ENCODE data around the gene CFD.
"Not testable (repeated sequence)": the region's sequence is repeated elsewhere in the genome, so short reads cannot be mapped to it uniquely, and the experiment has no call there.

Gene CFD

DNA sequence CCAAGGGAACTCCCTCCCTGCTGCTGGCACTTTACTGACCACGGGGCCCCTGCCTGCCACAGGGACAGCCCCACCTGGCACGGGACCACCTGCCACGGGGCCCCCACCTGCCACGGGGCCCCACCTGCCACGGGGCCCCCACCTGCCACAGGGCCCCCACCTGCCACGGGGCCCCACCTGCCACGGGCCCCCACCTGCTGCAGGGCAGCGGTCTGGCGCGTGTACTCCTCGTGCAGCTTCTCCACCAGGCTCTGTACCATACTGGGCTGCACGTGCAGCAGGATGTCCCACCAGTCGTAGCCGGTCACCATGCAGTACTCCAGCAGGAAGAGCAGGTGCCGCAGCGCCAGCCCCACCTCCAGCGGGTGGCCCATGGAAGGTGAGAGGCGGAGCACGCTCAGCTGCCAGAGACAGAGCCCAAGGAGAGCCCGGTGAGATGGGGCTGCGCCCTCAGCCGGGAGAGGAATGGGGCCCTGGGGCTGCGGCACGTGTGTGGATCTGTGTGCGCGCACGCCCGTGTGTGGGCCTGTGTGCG lies 17.4 kb downstream of the CFD start:
- TF ChIP-seq, protein P1, sequence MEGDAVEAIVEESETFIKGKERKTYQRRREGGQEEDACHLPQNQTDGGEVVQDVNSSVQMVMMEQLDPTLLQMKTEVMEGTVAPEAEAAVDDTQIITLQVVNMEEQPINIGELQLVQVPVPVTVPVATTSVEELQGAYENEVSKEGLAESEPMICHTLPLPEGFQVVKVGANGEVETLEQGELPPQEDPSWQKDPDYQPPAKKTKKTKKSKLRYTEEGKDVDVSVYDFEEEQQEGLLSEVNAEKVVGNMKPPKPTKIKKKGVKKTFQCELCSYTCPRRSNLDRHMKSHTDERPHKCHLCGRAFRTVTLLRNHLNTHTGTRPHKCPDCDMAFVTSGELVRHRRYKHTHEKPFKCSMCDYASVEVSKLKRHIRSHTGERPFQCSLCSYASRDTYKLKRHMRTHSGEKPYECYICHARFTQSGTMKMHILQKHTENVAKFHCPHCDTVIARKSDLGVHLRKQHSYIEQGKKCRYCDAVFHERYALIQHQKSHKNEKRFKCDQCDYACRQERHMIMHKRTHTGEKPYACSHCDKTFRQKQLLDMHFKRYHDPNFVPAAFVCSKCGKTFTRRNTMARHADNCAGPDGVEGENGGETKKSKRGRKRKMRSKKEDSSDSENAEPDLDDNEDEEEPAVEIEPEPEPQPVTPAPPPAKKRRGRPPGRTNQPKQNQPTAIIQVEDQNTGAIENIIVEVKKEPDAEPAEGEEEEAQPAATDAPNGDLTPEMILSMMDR (IDR thresholded peaks at IDR 0.05; ENCODE audit: insufficient read depth, missing control alignments), result no peak
- FAIRE-seq (no peak), DNase-seq (ENCODE audit: insufficient read length, low spot score) (no peak)

DNA sequence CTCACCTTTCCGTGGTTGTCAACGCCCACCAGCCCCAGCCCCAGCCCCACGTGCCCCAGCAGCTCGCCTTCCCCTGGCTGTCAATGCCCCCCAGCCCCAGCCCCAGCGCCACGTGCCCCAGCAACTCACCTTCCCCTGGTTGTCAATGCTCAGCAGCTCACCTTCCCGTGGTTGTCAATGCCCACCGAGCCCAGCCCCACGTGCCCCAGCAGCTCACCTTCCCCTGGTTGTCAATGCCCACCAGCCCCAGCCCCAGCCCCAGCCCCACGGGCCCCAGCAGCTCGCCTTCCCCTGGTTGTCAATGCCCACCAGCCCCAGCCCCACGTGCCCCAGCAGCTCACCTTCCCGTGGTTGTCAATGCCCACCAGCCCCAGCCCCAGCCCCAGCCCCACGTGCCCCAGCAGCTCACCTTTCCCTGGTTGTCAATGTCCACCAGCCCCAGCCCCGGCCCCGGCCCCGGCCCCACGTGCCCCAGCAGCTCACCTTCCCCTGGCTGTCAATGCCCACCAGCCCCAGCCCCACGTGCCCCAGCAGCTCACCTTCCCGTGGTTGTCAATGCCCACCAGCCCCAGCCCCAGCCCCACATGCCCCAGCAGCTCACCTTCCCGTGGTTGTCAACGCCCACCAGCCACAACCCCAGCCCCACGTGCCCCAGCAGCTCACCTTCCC lies 18.7 kb downstream of the CFD start:
- FAIRE-seq; DNase-seq (ENCODE audit: insufficient read length, low spot score): not testable (repeated sequence)

DNA sequence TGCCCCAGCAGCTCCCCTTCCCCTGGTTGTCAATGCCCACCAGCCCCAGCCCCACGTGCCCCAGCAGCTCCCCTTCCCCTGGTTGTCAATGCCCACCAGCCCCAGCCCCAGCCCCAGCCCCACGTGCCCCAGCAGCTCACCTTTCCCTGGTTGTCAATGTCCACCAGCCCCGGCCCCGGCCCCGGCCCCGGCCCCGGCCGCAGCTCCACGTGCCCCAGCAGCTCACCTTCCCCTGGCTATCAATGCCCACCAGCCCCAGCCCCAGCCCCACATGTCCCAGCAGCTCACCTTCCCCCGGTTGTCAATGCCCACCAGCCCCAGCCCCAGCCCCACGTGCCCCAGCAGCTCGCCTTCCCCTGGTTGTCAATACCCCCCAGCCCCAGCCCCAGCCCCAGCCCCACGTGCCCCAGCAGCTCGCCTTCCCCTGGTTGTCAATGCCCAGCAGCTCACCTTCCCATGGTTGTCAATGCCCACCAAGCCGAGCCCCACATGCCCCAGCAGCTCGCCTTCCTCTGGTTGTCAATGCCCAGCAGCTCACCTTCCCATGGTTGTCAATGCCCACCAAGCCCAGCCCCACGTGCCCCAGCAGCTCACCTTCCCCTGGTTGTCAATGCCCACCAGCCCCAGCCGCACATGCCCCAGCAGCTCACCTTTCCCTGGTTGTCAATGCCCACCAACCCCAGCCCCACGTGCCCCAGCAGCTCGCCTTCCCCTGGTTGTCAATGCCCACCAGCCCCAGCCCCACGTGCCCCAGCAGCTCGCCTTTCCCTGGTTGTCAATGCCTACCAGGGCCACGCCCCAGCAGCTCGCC lies 19.5 kb downstream of the CFD start:
- FAIRE-seq, result not testable (repeated sequence)

DNA sequence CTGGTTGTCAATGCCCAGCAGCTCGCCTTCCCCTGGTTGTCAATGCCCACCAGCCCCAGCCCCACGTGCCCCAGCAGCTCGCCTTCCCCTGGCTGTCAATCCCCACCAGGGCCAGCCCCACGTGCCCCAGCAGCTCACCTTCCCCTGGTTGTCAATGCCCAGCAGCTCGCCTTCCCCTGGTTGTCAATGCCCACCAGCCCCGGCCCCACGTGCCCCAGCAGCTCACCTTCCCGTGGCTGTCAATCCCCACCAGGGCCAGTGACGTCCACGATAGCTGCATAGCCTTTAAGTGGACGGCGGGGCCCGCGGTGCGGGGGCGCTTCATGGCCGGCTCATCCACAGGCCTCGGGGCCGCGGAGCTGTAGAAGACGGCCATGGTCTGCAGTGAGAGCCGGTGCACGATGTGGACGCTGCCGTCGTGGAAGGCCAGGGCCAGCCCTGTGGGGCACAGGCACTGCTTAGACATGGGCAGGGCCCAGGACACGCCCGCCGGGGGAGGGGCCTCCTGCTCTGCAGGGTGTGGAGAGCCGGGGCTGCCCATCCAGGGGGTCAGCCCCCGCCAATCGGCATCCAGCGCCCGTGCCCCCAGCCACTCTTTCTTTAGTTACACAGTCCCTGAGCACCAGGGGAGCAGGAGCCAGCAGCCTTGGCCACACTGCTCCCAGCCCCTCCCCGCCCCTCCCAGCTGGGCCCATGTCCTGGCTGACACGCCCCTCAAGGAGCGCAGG lies 20.4 kb downstream of the CFD start:
- TF ChIP-seq, protein P1 (IDR thresholded peaks at IDR 0.05; ENCODE audit: insufficient read depth, missing control alignments), result no peak
- DNase-seq (ENCODE audit: insufficient read length, low spot score) (no peak), FAIRE-seq (no peak)

More for the DNA sequence above, 19.5 kb downstream of the CFD start:
- DNase-seq (ENCODE audit: insufficient read length, low spot score), result not testable (repeated sequence)

DNA sequence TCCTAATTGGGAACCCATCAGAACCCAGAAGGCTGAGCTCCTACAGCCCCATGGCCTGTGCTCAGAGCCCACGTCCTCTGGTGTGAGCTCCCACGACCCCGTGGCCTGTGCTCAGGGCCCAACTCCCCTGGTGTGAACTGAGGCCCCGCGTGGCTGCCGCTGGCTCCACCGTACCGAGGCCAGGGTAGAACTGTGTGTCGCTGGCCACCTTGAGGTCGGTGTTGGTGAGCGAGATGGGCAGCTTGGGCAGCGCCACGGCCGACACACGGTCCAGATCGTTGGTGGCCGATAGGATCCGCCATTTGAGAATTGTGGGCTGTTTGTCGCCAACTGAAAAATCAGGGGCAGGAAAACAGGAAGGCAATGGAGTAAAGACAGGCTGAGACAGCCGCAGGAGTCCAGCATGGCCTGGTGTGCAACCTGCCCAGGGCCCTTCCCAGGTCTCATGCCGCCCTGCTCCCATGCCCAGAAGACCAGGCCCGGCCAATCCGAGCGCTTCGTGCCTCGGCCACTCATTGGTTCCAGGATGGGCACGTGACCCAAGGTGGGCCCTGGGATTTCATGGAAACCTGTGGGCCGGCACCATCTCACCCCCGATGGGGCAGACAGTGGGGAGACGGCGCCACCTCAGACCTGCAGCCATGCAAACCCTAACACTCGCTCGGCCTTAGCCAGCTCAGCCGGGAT lies 22.1 kb downstream of the CFD start:
- TF ChIP-seq, protein P1 (IDR thresholded peaks at IDR 0.05; ENCODE audit: insufficient read depth, missing control alignments), result no peak
- FAIRE-seq, result no peak
- no peak for DNase-seq (ENCODE audit: insufficient read length, low spot score)

DNA sequence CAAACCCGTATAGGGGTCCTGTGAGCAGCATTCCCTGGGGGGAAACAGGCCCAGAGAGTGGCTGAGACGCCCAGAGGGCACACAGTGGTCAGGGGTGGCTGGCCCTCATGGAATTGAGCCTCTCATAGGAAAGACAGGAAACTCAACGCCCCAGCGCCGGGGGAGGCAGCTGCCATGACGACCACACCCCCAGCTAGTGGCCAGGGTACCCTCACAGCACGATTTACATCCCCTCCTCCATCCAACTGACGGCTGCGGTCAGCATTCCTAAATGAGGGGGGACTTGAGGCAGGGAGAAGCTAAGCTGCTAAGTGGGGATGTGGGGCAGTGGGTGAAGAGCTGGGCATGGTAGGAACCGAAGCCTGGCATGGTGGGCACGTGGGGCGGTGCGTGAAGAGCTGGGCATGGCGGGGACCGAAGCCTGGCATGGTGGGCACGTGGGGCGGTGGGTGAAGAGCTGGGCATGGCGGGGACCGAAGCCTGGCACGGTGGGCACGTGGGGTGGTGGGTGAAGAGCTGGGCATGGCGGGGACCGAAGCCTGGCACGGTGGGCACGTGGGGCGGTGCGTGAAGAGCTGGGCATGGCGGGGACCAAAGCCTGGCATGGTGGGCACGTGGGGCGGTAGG lies 23.5 kb downstream of the CFD start:
- TF ChIP-seq, protein P1 (IDR thresholded peaks at IDR 0.05; ENCODE audit: insufficient read depth, missing control alignments), result no peak
- no peak for DNase-seq (ENCODE audit: insufficient read length, low spot score)
- no peak for FAIRE-seq

DNA sequence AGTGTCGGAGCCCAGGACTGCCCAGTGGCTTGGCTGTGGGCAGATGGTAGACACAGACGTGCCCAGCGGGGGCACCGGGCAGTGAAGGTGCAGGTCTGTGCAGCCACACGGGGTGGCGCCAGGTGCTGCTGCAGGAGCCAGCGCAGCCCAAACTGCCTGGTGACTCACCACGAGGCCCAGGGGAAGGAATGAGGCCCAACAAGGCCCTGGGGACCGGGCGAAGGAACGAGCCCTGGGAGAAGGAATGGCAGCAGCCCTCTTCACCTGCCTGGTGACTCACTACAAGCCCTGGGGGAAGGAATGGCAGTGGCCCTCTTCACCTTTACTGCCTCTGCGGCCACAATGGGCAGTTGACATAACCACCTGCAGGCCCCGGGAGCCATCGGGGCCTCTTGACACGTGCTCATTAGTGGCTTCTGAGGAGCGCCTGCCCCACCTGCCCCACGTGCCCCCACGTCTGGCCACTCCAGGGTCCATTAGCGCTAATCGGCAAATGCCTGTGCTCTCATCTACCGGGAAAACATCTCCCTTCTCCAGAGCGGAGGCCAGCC lies 24.3 kb downstream of the CFD start:
- FAIRE-seq, result no peak
- TF ChIP-seq, protein P1 (IDR thresholded peaks at IDR 0.05; ENCODE audit: insufficient read depth, missing control alignments), result no peak
- no peak for DNase-seq (ENCODE audit: insufficient read length, low spot score)

Measured in D721Med (cell line).